CD4-positive, alpha-beta T cell (primary cell): ENCODE results near the gene SKAP2. TPM values are rescaled to one million over a fixed set of nuclear protein-coding genes. Genes with fewer than 3 reads are reported as not detected.

Experiments
- ATAC-seq: fragments of 200-7000 bp; cut with Tn5 transposase; one replicate; pipeline ENCODE4 v1.10.0; 2022; ENCODE audit warnings: mild to moderate bottlenecking; ENCODE audit not compliant: poor library complexity
- CTCF ChIA-PET: fragments of 350-600 bp; sonication (Branson Sonifier 250); formaldehyde crosslinking; loops from one replicate; lab custom pipeline; 2021; ENCODE audit warnings: antibody characterized with exemption, inconsistent platforms; lab: Charles Lee
- POLR2A ChIA-PET: fragments of 350-600 bp; sonication (Branson Sonifier 250); formaldehyde crosslinking; loops from one replicate; lab custom pipeline; 2021; ENCODE audit warnings: antibody characterized with exemption, inconsistent platforms; lab: Charles Lee
- DNase-seq, 14 experiments: peaks; one replicate each; pipeline ENCODE4 v3.0.0-alpha.2; 2013 to 2020; ENCODE audit warnings: mixed read lengths in 2 of 14
- H3K27ac ChIP-seq, 2 donors: one replicate each; pipeline versions ENCODE4 v1.5.1 to v1.7.0; 2013; ENCODE audit warnings: low read length in 2 of 2, low read depth in 1 of 2, mild to moderate bottlenecking in 1 of 2
- H3K27me3 ChIP-seq, 2 experiments: 1 replicate in 1 of 2; 2 replicates in 1 of 2; pipeline versions ENCODE4 v1.6.1 to v1.7.0; 2013; ENCODE audit warnings: low read length in 2 of 2, control low read depth in 1 of 2, mild to moderate bottlenecking in 1 of 2, moderate library complexity in 1 of 2; ENCODE audit not compliant: insufficient read depth in 2 of 2, control insufficient read depth in 1 of 2
- H3K36me3 ChIP-seq: one replicate; pipeline ENCODE4 v1.6.1; 2013; ENCODE audit warnings: low read length, control low read depth; ENCODE audit not compliant: insufficient read depth
- H3K4me1 ChIP-seq: one replicate; pipeline ENCODE4 v1.6.1; 2013; ENCODE audit warnings: low read length, control low read depth; ENCODE audit not compliant: insufficient read depth
- H3K4me3 ChIP-seq: one replicate; pipeline ENCODE4 v1.5.1; 2013; ENCODE audit warnings: mild to moderate bottlenecking, low read length, moderate library complexity
- H3K9me3 ChIP-seq, 2 experiments: 1 replicate in 1 of 2; 2 replicates in 1 of 2; pipeline versions ENCODE4 v1.6.1 to v1.7.0; 2013; ENCODE audit warnings: low read length in 2 of 2, mild to moderate bottlenecking in 2 of 2, control low read depth in 1 of 2, moderate library complexity in 1 of 2; ENCODE audit not compliant: control insufficient read depth in 1 of 2, insufficient read depth in 1 of 2
- H3K27ac Mint-ChIP-seq: one replicate; pipeline ENCODE4 v1.8.0; 2020; ENCODE audit warnings: mixed read lengths
- H3K27me3 Mint-ChIP-seq: one replicate; pipeline ENCODE4 v1.8.0; 2021; ENCODE audit warnings: mixed read lengths
- H3K36me3 Mint-ChIP-seq: one replicate; pipeline ENCODE4 v1.8.0; 2021; ENCODE audit warnings: low read depth, mixed read lengths
- H3K4me1 Mint-ChIP-seq: one replicate; pipeline ENCODE4 v1.8.0; 2021; ENCODE audit warnings: low read depth, mixed read lengths
- H3K4me3 Mint-ChIP-seq: one replicate; pipeline ENCODE4 v1.8.0; 2020; ENCODE audit warnings: mild to moderate bottlenecking, mixed read lengths
- H3K9me3 Mint-ChIP-seq: one replicate; pipeline ENCODE4 v1.8.0; 2020; ENCODE audit warnings: mixed read lengths
- CTCF ChIP-seq: fragments of 200-600 bp; IDR thresholded peaks from one replicate; pipeline ENCODE4 v1.8.0; 2022; ENCODE audit warnings: antibody characterized with exemption, mild to moderate bottlenecking
- intact Hi-C, 2 experiments: fragments of 100-400 bp; cut with DNase I in 1 of 2; cut with micrococcal nuclease in 1 of 2; formaldehyde crosslinking; loops; one replicate each; pipeline versions ENCODE4 v1.15.1 to v1.9.0; 2023 to 2025; cut with DNase I, micrococcal nuclease
- total RNA-seq, 174 experiments: library from RNA in 2 of 174; stranded (reverse) in 2 of 174; gene quantifications; one replicate each; pipeline ENCODE4 v1.2.3 and lab custom pipeline; 2021 to 2026

SKAP2 gene
- total RNA-seq, 2 experiments from 2014 or later, result 0.91 to 1.2 TPM

GRCh38 chr7:26650103-26650502 lies 214.3 kb downstream of the SKAP2 start:
- no peak overlapping the region for H3K4me3 ChIP-seq
- peaks cover 34% of the 10 kb centered on the region for H3K27me3 Mint-ChIP-seq
- no peak overlapping the region for H3K27ac Mint-ChIP-seq
- no peaks in the 10 kb centered on the region for H3K36me3 ChIP-seq
- H3K4me1 ChIP-seq, result no peaks in the 10 kb centered on the region
- CTCF ChIA-PET, result no interaction called here
- no peaks in the 10 kb centered on the region for H3K36me3 Mint-ChIP-seq
- no peak for TF ChIP-seq CTCF
- no peaks in the 10 kb centered on the region for H3K27me3 ChIP-seq
- POLR2A ChIA-PET, result no interaction called here
- DNase-seq, result no peak
- no peaks in the 10 kb centered on the region for H3K9me3 ChIP-seq
- no peaks in the 10 kb centered on the region for H3K9me3 Mint-ChIP-seq
- no peaks in the 10 kb centered on the region for H3K4me1 Mint-ChIP-seq
- intact Hi-C loops, result no loop called here
- H3K4me3 Mint-ChIP-seq, result no peak overlapping the region
- H3K27ac ChIP-seq, result no peak overlapping the region
- no peak for ATAC-seq

GRCh38 chr7:26649388-26649787 lies 215.0 kb downstream of the SKAP2 start:
- TF ChIP-seq CTCF, result no peak
- Mint-ChIP-seq H3K27ac (no peak overlapping the region), H3K36me3 (no peaks in the 10 kb centered on the region), H3K9me3 (no peaks in the 10 kb centered on the region), H3K4me1 (no peaks in the 10 kb centered on the region), H3K4me3 (no peak overlapping the region), H3K27me3 (peaks cover 28% of the 10 kb centered on the region)
- no peak for DNase-seq
- intact Hi-C loops, result no loop called here
- Histone ChIP-seq H3K27me3 (no peaks in the 10 kb centered on the region), H3K27ac (no peak overlapping the region), H3K4me3 (no peak overlapping the region), H3K36me3 (no peaks in the 10 kb centered on the region), H3K9me3 (no peaks in the 10 kb centered on the region), H3K4me1 (no peaks in the 10 kb centered on the region)
- ChIA-PET CTCF (no interaction called here), POLR2A (no interaction called here)
- ATAC-seq, result no peak

- H3K36me3 Mint-ChIP-seq, result no peaks in the 10 kb centered on the region
- intact Hi-C loops, result no loop called here
- no peak for ATAC-seq
Observed at GRCh38 chr7:26648554-26648953, 215.8 kb downstream of the SKAP2 start.

More at GRCh38 chr7:26648554-26648953, 215.8 kb downstream of the SKAP2 start:
- peaks cover 0 to 2% of the 10 kb centered on the region in 2 experiments for H3K27me3 ChIP-seq
- DNase-seq, result no peak
- H3K4me1 ChIP-seq, result no peaks in the 10 kb centered on the region
- no peaks in the 10 kb centered on the region for H3K36me3 ChIP-seq
- H3K4me3 ChIP-seq, result no peak overlapping the region
- Mint-ChIP-seq H3K9me3 (no peaks in the 10 kb centered on the region), H3K27ac (no peak overlapping the region), H3K4me3 (no peak overlapping the region), H3K4me1 (no peaks in the 10 kb centered on the region), H3K27me3 (peaks cover 19% of the 10 kb centered on the region)
- TF ChIP-seq CTCF, result no peak
- ChIA-PET POLR2A (no interaction called here), CTCF (no interaction called here)
- H3K9me3 ChIP-seq, result no peaks in the 10 kb centered on the region
- H3K27ac ChIP-seq, result no peak overlapping the region
